Gastrocnemius medialis (tissue), 4 donors: ENCODE data around the gene ZNF407.

ENCODE experiments used
- POLR2A ChIP-seq, 2 donors: fragments of 450-650 bp; IDR thresholded peaks; one replicate each; pipeline ENCODE4 v1.6.1; 2017; ENCODE audit warnings: antibody characterized with exemption in 2 of 2, mild to moderate bottlenecking in 2 of 2, moderate library complexity in 2 of 2
- TF ChIP-seq, protein P1 (sequence below), 5 experiments: fragments of 450-650 bp in 3 of 5; fragments of 200-600 bp in 2 of 5; sonication (generic) in 2 of 5; IDR thresholded peaks in 4 of 5; conservative IDR thresholded peaks in 1 of 5; 1 replicate in 4 of 5; 2 replicates in 1 of 5; pipeline ENCODE4 v1.5.1; 2016 to 2019; ENCODE audit warnings: antibody characterized with exemption in 5 of 5, mild to moderate bottlenecking in 3 of 5, moderate library complexity in 3 of 5

DNA sequence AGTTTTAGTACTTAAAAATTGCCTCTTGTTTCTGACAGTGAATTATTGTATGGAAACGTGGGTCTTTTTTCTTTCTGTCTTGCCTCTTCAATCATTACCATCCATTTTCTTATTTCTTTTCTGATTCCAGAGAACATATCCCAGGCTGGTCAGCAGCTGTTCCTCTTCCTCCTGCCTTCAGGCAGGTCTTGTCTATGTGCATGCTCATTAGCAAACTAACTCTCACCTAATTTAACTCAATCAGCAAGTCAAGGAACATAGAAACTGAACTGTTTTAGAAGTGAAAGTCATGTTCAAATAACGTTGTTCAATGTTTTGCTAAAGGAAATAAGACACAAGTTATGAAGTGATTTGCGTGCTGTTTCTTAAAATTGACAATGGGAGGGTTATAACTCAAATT is 369.8 kb downstream of the ZNF407 start:
- TF ChIP-seq, protein P1, sequence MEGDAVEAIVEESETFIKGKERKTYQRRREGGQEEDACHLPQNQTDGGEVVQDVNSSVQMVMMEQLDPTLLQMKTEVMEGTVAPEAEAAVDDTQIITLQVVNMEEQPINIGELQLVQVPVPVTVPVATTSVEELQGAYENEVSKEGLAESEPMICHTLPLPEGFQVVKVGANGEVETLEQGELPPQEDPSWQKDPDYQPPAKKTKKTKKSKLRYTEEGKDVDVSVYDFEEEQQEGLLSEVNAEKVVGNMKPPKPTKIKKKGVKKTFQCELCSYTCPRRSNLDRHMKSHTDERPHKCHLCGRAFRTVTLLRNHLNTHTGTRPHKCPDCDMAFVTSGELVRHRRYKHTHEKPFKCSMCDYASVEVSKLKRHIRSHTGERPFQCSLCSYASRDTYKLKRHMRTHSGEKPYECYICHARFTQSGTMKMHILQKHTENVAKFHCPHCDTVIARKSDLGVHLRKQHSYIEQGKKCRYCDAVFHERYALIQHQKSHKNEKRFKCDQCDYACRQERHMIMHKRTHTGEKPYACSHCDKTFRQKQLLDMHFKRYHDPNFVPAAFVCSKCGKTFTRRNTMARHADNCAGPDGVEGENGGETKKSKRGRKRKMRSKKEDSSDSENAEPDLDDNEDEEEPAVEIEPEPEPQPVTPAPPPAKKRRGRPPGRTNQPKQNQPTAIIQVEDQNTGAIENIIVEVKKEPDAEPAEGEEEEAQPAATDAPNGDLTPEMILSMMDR (IDR thresholded peaks at IDR 0.05 in 4 of 5, conservative IDR thresholded peaks at IDR 0.05 in 1 of 5): no peak
- no peak for TF ChIP-seq POLR2A (IDR thresholded peaks at IDR 0.05)
